WTC11 (cell line): ENCODE measurements around the gene TRMT10A.

ENCODE experiments used
- ATF2 ChIP-seq: sonication (generic); formaldehyde crosslinking; IDR thresholded peaks from 2 replicates; pipeline ENCODE4 v1.8.1; 2022; ENCODE audit warnings: low read depth, missing genetic modification reagents, borderline replicate concordance
- CREB1 ChIP-seq: sonication (generic); formaldehyde crosslinking; IDR thresholded peaks from 2 replicates; pipeline ENCODE4 v1.8.0; 2023; ENCODE audit warnings: mild to moderate bottlenecking, missing genetic modification reagents
- JUN ChIP-seq: sonication (generic); formaldehyde crosslinking; IDR thresholded peaks from 2 replicates; pipeline ENCODE4 v1.8.0; 2023; ENCODE audit warnings: mild to moderate bottlenecking, missing genetic modification reagents
- MLX ChIP-seq: sonication (generic); formaldehyde crosslinking; IDR thresholded peaks from 2 replicates; pipeline ENCODE4 v1.8.1; 2023; ENCODE audit warnings: mild to moderate bottlenecking, missing genetic modification reagents, moderate library complexity
- NFYB ChIP-seq: sonication (generic); formaldehyde crosslinking; conservative IDR thresholded peaks from 2 replicates; pipeline ENCODE4 v1.8.0; 2022; ENCODE audit warnings: low read depth, missing genetic modification reagents
- NR3C1 ChIP-seq: sonication (generic); formaldehyde crosslinking; conservative IDR thresholded peaks from 2 replicates; pipeline ENCODE4 v1.8.1; 2023; ENCODE audit warnings: low read depth, mild to moderate bottlenecking, missing genetic modification reagents
- TP53 ChIP-seq: sonication (generic); formaldehyde crosslinking; IDR thresholded peaks from 2 replicates; pipeline ENCODE4 v1.8.1; 2023; ENCODE audit warnings: mild to moderate bottlenecking, missing genetic modification reagents
- ZBTB43 ChIP-seq: sonication (generic); formaldehyde crosslinking; IDR thresholded peaks from 2 replicates; pipeline ENCODE4 v1.8.1; 2023; ENCODE audit warnings: mild to moderate bottlenecking, missing genetic modification reagents
- ZNF121 ChIP-seq: sonication (generic); formaldehyde crosslinking; IDR thresholded peaks from 2 replicates; pipeline ENCODE4 v1.8.0; 2023; ENCODE audit warnings: missing genetic modification reagents
- ZNF425 ChIP-seq: fragments of 250-450 bp; sonication (Bioruptor Pico); conservative IDR thresholded peaks from 2 replicates; pipeline ENCODE4 v1.9.0; 2021; ENCODE audit warnings: mild to moderate bottlenecking
- TF ChIP-seq, protein P1 (sequence below): sonication (generic); formaldehyde crosslinking; IDR thresholded peaks from 2 replicates; pipeline ENCODE4 v1.8.0; 2022; ENCODE audit warnings: mild to moderate bottlenecking, missing genetic modification reagents
- TF ChIP-seq, protein P2 (sequence below): fragments of 200-600 bp; IDR thresholded peaks from 2 replicates; pipeline ENCODE4 v1.8.0; 2022; ENCODE audit warnings: antibody characterized with exemption
- TF ChIP-seq, protein P3 (sequence below): sonication (generic); formaldehyde crosslinking; IDR thresholded peaks from 2 replicates; pipeline ENCODE4 v1.8.0; 2023; ENCODE audit warnings: missing genetic modification reagents

GRCh38 chr4:99587803-99588202 lies 24.0 kb upstream of the TRMT10A start:
- TF ChIP-seq, protein P1, sequence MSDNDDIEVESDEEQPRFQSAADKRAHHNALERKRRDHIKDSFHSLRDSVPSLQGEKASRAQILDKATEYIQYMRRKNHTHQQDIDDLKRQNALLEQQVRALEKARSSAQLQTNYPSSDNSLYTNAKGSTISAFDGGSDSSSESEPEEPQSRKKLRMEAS = no peak
- no peak for TF ChIP-seq MLX
- TF ChIP-seq, protein P2, sequence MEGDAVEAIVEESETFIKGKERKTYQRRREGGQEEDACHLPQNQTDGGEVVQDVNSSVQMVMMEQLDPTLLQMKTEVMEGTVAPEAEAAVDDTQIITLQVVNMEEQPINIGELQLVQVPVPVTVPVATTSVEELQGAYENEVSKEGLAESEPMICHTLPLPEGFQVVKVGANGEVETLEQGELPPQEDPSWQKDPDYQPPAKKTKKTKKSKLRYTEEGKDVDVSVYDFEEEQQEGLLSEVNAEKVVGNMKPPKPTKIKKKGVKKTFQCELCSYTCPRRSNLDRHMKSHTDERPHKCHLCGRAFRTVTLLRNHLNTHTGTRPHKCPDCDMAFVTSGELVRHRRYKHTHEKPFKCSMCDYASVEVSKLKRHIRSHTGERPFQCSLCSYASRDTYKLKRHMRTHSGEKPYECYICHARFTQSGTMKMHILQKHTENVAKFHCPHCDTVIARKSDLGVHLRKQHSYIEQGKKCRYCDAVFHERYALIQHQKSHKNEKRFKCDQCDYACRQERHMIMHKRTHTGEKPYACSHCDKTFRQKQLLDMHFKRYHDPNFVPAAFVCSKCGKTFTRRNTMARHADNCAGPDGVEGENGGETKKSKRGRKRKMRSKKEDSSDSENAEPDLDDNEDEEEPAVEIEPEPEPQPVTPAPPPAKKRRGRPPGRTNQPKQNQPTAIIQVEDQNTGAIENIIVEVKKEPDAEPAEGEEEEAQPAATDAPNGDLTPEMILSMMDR = no peak
- TF ChIP-seq, protein P3, sequence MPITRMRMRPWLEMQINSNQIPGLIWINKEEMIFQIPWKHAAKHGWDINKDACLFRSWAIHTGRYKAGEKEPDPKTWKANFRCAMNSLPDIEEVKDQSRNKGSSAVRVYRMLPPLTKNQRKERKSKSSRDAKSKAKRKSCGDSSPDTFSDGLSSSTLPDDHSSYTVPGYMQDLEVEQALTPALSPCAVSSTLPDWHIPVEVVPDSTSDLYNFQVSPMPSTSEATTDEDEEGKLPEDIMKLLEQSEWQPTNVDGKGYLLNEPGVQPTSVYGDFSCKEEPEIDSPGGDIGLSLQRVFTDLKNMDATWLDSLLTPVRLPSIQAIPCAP (CRISPR knock-in tag) = no peak
- TF ChIP-seq ZNF121 (CRISPR knock-in tag) = no peak
- no peak for TF ChIP-seq ATF2 (CRISPR knock-in tag)
- no peak for TF ChIP-seq NFYB (CRISPR knock-in tag)
- TF ChIP-seq JUN (CRISPR knock-in tag) = no peak
- no peak for TF ChIP-seq NR3C1
- TF ChIP-seq CREB1 (CRISPR knock-in tag) = no peak
- TF ChIP-seq TP53 (CRISPR knock-in tag) = no peak
- TF ChIP-seq ZNF425 (CRISPR knock-in tag) = no peak
- TF ChIP-seq ZBTB43 (CRISPR knock-in tag) = no peak
